22Rv1 (cell line): Measurements from ENCODE around the gene RASSF7.

ENCODE experiments used
- ZFX ChIP-seq: fragments of 450-650 bp; IDR thresholded peaks from 2 replicates; pipeline ENCODE4 v1.6.1; 2017; ENCODE audit warnings: antibody characterized with exemption, borderline replicate concordance
- TF ChIP-seq, protein P1 (sequence below): fragments of 450-650 bp; IDR thresholded peaks from 2 replicates; pipeline ENCODE4 v1.5.1; 2017; ENCODE audit warnings: mild to moderate bottlenecking

DNA sequence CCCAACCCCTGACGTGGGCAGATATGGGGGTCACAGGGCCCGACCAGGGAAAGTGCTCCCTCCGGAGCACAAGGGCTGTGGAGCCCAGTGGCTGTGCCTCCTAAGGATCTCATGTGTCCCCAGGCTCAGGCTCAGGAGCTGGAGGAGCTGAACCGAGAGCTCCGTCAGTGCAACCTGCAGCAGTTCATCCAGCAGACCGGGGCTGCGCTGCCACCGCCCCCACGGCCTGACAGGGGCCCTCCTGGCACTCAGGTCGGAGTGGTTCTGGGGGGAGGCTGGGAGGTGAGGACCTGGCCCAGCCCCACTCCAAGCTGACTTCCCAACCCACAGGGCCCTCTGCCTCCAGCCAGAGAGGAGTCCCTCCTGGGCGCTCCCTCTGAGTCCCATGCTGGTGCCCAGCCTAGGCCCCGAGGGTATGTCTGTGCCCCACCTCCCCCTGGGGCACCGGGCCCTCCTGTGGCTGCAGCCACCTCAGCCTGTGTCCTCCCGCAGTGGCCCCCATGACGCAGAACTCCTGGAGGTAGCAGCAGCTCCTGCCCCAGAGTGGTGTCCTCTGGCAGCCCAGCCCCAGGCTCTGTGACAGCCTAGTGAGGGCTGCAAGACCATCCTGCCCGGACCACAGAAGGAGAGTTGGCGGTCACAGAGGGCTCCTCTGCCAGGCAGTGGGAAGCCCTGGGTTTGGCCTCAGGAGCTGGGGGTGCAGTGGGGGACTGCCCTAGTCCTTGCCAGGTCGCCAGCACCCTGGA lies 2.5 kb downstream of the RASSF7 start:
- TF ChIP-seq, protein P1, sequence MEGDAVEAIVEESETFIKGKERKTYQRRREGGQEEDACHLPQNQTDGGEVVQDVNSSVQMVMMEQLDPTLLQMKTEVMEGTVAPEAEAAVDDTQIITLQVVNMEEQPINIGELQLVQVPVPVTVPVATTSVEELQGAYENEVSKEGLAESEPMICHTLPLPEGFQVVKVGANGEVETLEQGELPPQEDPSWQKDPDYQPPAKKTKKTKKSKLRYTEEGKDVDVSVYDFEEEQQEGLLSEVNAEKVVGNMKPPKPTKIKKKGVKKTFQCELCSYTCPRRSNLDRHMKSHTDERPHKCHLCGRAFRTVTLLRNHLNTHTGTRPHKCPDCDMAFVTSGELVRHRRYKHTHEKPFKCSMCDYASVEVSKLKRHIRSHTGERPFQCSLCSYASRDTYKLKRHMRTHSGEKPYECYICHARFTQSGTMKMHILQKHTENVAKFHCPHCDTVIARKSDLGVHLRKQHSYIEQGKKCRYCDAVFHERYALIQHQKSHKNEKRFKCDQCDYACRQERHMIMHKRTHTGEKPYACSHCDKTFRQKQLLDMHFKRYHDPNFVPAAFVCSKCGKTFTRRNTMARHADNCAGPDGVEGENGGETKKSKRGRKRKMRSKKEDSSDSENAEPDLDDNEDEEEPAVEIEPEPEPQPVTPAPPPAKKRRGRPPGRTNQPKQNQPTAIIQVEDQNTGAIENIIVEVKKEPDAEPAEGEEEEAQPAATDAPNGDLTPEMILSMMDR: no peak
- no peak for TF ChIP-seq ZFX
